ENCODE data around the gene ERV3-1.
"Not testable (repeated sequence)": the region's sequence is repeated elsewhere in the genome, so short reads cannot be mapped to it uniquely, and the experiment has no call there.

GRCh38 chr7:64948774-64949173 is 57.7 kb downstream of the ERV3-1 start:
- not testable (repeated sequence) for TF ChIP-seq ELK4 (IDR thresholded peaks at IDR 0.05; ENCODE audit: borderline replicate concordance, low read depth, low read length); ZNF239 (tag by site-specific recombination; IDR thresholded peaks at IDR 0.05); ZNF24 (tag by site-specific recombination; IDR thresholded peaks at IDR 0.05); CTCF (tag by site-specific recombination; IDR thresholded peaks at IDR 0.05); REST (tag by site-specific recombination; IDR thresholded peaks at IDR 0.05); ZNF175 (tag by site-specific recombination; IDR thresholded peaks at IDR 0.05); ZNF18 (tag by site-specific recombination; IDR thresholded peaks at IDR 0.05)

Measured in HEK293 (cell line).